Breast epithelium (tissue), 3 donors: ENCODE data around the gene NOTCH3.

Experiments
- CTCF ChIP-seq, 3 donors: fragments of 450-650 bp; IDR thresholded peaks; one replicate each; pipeline ENCODE4 v1.5.1; 2016 to 2017; ENCODE audit warnings: antibody characterized with exemption in 3 of 3, mild to moderate bottlenecking in 3 of 3, moderate library complexity in 3 of 3
- POLR2A ChIP-seq: fragments of 450-650 bp; IDR thresholded peaks from one replicate; pipeline ENCODE4 v1.6.1; 2016; ENCODE audit warnings: antibody characterized with exemption, mild to moderate bottlenecking, moderate library complexity
- POLR2AphosphoS5 ChIP-seq, 3 donors: sonication (generic); formaldehyde crosslinking; IDR thresholded peaks; one replicate each; pipeline ENCODE4 v1.6.1; 2017; ENCODE audit warnings: antibody characterized with exemption in 3 of 3

GRCh38 chr19:15198951-15199660 is 1.7 kb downstream of the NOTCH3 start:
- no peak for TF ChIP-seq POLR2A
- TF ChIP-seq CTCF (IDR thresholded peaks at IDR 0.05) = no peak
- TF ChIP-seq POLR2AphosphoS5 (IDR thresholded peaks at IDR 0.05) = no peak
